Epithelial cell of umbilical artery (primary cell): Measurements from ENCODE around the gene SSC4D. TPM values are rescaled to one million over a fixed set of nuclear protein-coding genes. Genes with fewer than 3 reads are reported as not detected.

ENCODE experiments used
- total RNA-seq: library from RNA; depleted of rRNA; stranded (reverse); fragments of >200 nt; gene quantifications from 2 replicates; pipeline ENCODE4 v1.2.3, GENCODE V29; 2014

Gene SSC4D
- 0.65 and 0.76 TPM in 2 replicates for total RNA-seq

DNA sequence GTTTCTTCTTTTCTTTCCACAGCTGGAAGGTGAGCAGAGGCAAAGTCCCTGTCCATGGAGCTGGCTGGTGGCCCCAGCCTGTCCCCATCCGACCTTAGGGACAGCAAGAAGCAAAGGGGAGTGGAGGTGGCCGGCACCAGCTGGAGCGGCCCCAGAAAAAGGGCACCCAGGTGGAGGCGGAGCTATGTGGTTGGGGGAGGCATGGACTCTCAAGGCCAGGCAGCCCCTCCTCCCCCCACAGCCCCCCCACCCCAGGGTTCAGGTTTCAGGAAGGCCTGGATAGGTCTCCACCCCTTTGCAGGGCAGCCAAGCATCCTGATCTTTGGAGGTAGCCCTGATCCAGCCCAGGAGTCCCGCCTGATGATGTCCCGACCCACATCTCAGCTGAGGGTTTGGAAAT is at the start of gene SSC4D:
Gene SSC4D (minus strand): TSS at position 161 of the 400 bp plus-strand sequence. CDS start 5,258 bp downstream, outside the sequence.

DNA sequence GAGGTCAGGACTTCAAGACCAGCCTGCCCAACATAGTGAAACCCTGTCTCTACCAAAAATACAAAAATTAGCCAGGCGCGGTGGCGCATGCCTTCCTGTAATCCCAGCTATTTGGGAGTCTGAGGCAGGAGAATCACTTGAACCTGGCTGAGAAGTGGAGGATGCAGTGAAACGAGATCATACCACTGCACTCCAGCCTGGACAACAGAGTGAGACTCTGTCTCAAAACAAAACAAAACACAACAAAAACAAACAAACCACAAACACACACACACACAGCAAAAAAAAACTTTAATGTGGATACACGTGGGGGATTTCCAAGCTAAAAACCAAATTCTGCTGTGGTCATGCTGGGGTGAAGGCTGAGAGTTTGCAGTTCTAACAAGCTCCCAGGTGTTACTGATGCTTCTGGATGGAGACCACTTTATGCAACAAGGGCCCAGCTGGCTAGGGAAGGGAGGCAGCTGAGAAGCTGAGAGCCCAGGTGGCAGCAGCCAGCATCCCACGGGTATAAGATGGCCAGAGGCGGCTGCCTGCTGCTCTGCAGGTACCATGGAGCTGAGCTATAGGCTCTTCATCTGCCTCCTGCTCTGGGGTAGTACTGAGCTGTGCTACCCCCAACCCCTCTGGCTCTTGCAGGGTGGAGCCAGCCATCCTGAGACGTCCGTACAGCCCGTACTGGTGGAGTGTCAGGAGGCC is 15.1 kb upstream of the SSC4D start, which contains the start of gene ZP3:
Gene ZP3 (plus strand): TSS at position 538 of the 699 bp plus-strand sequence. CDS start 15 bp downstream, at position 553.

GRCh38 chr7:76358481-76359110 is 50.9 kb downstream of the SSC4D start, which contains the start of gene YWHAG:
TSS of gene YWHAG (minus strand) at chr7:76358991. CDS start at chr7:76358808, 183 bp downstream.

Other genes starting within 250 kb of the SSC4D start
- 0.91 and 1.3 TPM in 2 replicates for gene SRRM3, start 207.8 kb downstream of the SSC4D start, total RNA-seq
- gene HSPB1, start 107.0 kb downstream of the SSC4D start, total RNA-seq: 37.4 and 77.2 TPM in 2 replicates
- 74.3 and 101 TPM in 2 replicates for gene YWHAG, start 50.7 kb downstream of the SSC4D start, total RNA-seq
- 0.97 and 1.8 TPM in 2 replicates for gene ZP3, start 15.3 kb upstream of the SSC4D start, total RNA-seq
- gene DTX2, start 52.0 kb upstream of the SSC4D start, total RNA-seq: 4.2 and 5.3 TPM in 2 replicates
- not detected in 2 replicates for gene UPK3B, start 100.9 kb upstream of the SSC4D start, total RNA-seq
- gene SPDYE16, start 133.6 kb upstream of the SSC4D start, total RNA-seq: not detected in 2 replicates
- gene POMZP3, start 217.6 kb upstream of the SSC4D start, total RNA-seq: 0.30 and 0.97 TPM in 2 replicates